GM12878 (cell line): ENCODE data around the gene PAM. TPM values are rescaled to one million over a fixed set of nuclear protein-coding genes. Genes with fewer than 3 reads are reported as not detected.
A peak's percentile ranks its signal among the peaks of the same experiment; 100 is the strongest.

Experiments used
- ATAC-seq: fragments of 200-7000 bp; cut with Tn5 transposase; 3 replicates; pipeline ENCODE4 v1.9.1; 2020; ENCODE audit warnings: mild to moderate bottlenecking, moderate library complexity
- BruUV-seq: library from RNA; stranded (reverse); fragments of 400-500 nt; replicated peaks from 2 replicates; lab custom pipeline; 2021; lab: Mats Ljungman, UMichigan
- CTCF ChIA-PET: fragments of 300-600 bp; sonication (Branson Sonifier 250); formaldehyde crosslinking; extraction: SDS; loops from one replicate; lab custom pipeline; 2021; ENCODE audit warnings: inconsistent platforms; lab: Yijun Ruan, JAX
- POLR2A ChIA-PET: fragments of 350-600 bp; formaldehyde crosslinking; extraction: SDS; loops from one replicate; lab custom pipeline; 2021; ENCODE audit warnings: inconsistent platforms; lab: Charles Lee
- RAD21 ChIA-PET: fragments of 300-600 bp; sonication (Branson Sonifier 250); formaldehyde crosslinking; loops from one replicate; lab custom pipeline; 2023; ENCODE audit warnings: antibody characterized with exemption; ENCODE audit not compliant: unreplicated experiment; lab: Charles Lee
- SMC1A ChIA-PET: fragments of 300-600 bp; sonication (Branson Sonifier 250); formaldehyde crosslinking; loops from one replicate; lab custom pipeline; 2023; ENCODE audit not compliant: unreplicated experiment, uncharacterized antibody; lab: Charles Lee
- DNase-seq: peaks from one replicate; pipeline ENCODE4 v3.0.0-alpha.2; 2011; ENCODE audit warnings: low read depth, low spot score
- FAIRE-seq: peaks from 3 replicates; lab custom pipeline; 2011; peaks lifted over from hg19 to GRCh38; lab: Jason Lieb, UNC
- H2AFZ ChIP-seq: 2 replicates; pipeline ENCODE4 v1.6.0; 2011; ENCODE audit warnings: low read depth, low read length, control low read depth; ENCODE audit not compliant: control insufficient read depth
- H3K27ac ChIP-seq: 2 replicates; pipeline ENCODE4 v1.5.1; 2011; ENCODE audit warnings: control low read depth; ENCODE audit not compliant: control insufficient read depth, insufficient read depth
- H3K27me3 ChIP-seq, 2 experiments: replicated peaks in 1 of 2; 2 replicates each; pipeline versions ENCODE4 v1.6.0 to v1.6.1; 2011; ENCODE audit warnings: low read length in 1 of 2; ENCODE audit not compliant: control insufficient read depth in 2 of 2, insufficient read depth in 2 of 2
- H3K36me3 ChIP-seq, 2 experiments: 2 replicates each; pipeline ENCODE4 v1.5.1; 2011; ENCODE audit warnings: low read length in 1 of 2; ENCODE audit not compliant: control insufficient read depth in 2 of 2, insufficient read depth in 2 of 2
- H3K4me1 ChIP-seq: 2 replicates; pipeline ENCODE4 v1.6.1; 2011; ENCODE audit warnings: mild to moderate bottlenecking, low read length, moderate library complexity, mixed read lengths; ENCODE audit not compliant: control insufficient read depth, insufficient read depth
- H3K4me2 ChIP-seq: 2 replicates; pipeline ENCODE4 v1.6.0; 2011; ENCODE audit warnings: control low read depth; ENCODE audit not compliant: control insufficient read depth, insufficient read depth
- H3K4me3 ChIP-seq: fragments of 200-600 bp; sonication (generic); 2 replicates; pipeline ENCODE4 v1.5.1; 2016
- H3K79me2 ChIP-seq: 2 replicates; pipeline ENCODE4 v1.6.0; 2011; ENCODE audit warnings: low read length; ENCODE audit not compliant: control insufficient read depth, insufficient read depth
- H3K9ac ChIP-seq: 2 replicates; pipeline ENCODE4 v1.8.0; 2011; ENCODE audit warnings: low read length, control low read depth, mixed read lengths; ENCODE audit not compliant: control insufficient read depth, insufficient read depth
- H3K9me3 ChIP-seq: replicated peaks from 3 replicates; pipeline ENCODE4 v1.5.1; 2011; ENCODE audit warnings: mild to moderate bottlenecking, low read length; ENCODE audit not compliant: control insufficient read depth, insufficient read depth
- H4K20me1 ChIP-seq: 2 replicates; pipeline ENCODE4 v1.6.0; 2011; ENCODE audit not compliant: control insufficient read depth, insufficient read depth
- BMI1 ChIP-seq: fragments of 450-650 bp; IDR thresholded peaks from 2 replicates; pipeline ENCODE4 v1.6.1; 2016; ENCODE audit warnings: mild to moderate bottlenecking, moderate library complexity, borderline replicate concordance
- BRCA1 ChIP-seq: IDR thresholded peaks from 2 replicates; pipeline ENCODE4 v1.6.1; 2011; ENCODE audit warnings: low read depth, low read length, improper control_type of control experiment
- IKZF2 ChIP-seq, 2 experiments: fragments of 450-650 bp; IDR thresholded peaks; 2 replicates each; pipeline ENCODE4 v1.6.1; 2017; ENCODE audit warnings: mild to moderate bottlenecking in 2 of 2, moderate library complexity in 2 of 2
- JUNB ChIP-seq: IDR thresholded peaks from 2 replicates; pipeline ENCODE4 v1.6.1; 2016; ENCODE audit warnings: antibody characterized with exemption, mild to moderate bottlenecking
- JUND ChIP-seq: IDR thresholded peaks from 2 replicates; pipeline ENCODE4 v1.6.1; 2012; ENCODE audit warnings: low read depth, mild to moderate bottlenecking, low read length, improper control_type of control experiment, moderate library complexity
- NFIC ChIP-seq: IDR thresholded peaks from 2 replicates; pipeline ENCODE4 v1.6.1; 2012; ENCODE audit warnings: low read depth, mild to moderate bottlenecking, inconsistent platforms, low read length, moderate library complexity
- NFXL1 ChIP-seq: fragments of 450-650 bp; IDR thresholded peaks from 2 replicates; pipeline ENCODE4 v1.6.1; 2017; ENCODE audit warnings: antibody characterized with exemption, mild to moderate bottlenecking, borderline replicate concordance
- RUNX3 ChIP-seq: IDR thresholded peaks from 2 replicates; pipeline ENCODE4 v1.6.1; 2012; ENCODE audit warnings: low read length, inconsistent platforms
- SIN3A ChIP-seq: IDR thresholded peaks from 2 replicates; pipeline ENCODE4 v1.6.1; 2012; ENCODE audit warnings: low read depth, low read length, improper control_type of control experiment
- SUZ12 ChIP-seq: fragments of 200-600 bp; sonication (generic); IDR thresholded peaks from one replicate; pipeline ENCODE4 v1.6.1; 2018; ENCODE audit warnings: antibody characterized with exemption, mild to moderate bottlenecking; ENCODE audit not compliant: unreplicated experiment
- WGBS: methylation state at CpG from one replicate; pipeline ENCODE4 v1.1.6; 2016; ENCODE audit warnings: low lambda C conversion rate; ENCODE audit not compliant: insufficient replicate concordance, insufficient coverage; ENCODE audit errors: missing lambda C conversion rate; 5-methylcytosine and 5-hydroxymethylcytosine counted together
- in situ Hi-C: fragments of 300-500 bp; cut with MboI; formaldehyde crosslinking; loops from 9 replicates; pipeline ENCODE4 v1.14.3; 2018; ENCODE audit warnings: mixed read lengths
- intact Hi-C: fragments of 100-400 bp; cut with micrococcal nuclease; formaldehyde crosslinking; loops from one replicate; pipeline ENCODE4 v1.14.2; 2022; ENCODE audit not compliant: unreplicated experiment
- polyA plus RNA-seq, 11 experiments: library from polyadenylated mRNA; depleted of rRNA in 4 of 11; unstranded in 6 of 11; stranded (reverse) in 5 of 11; fragments of >200 nt; fragmentation: Nextera tagmentation in 4 of 11; fragmentation: Illumina TruSeq in 1 of 11; extraction: Ambion mirVana in 4 of 11; extraction: Trizol in 1 of 11; gene quantifications; 1 replicate in 1 of 11; 2 replicates in 10 of 11; pipeline versions ENCODE4 v1.2.1 to v1.2.3, GENCODE V29; 2011 to 2016; ENCODE audit warnings: inconsistent platforms in 2 of 11, missing spikeins in 2 of 11, low read depth in 1 of 11
- total RNA-seq, 4 experiments: library from RNA; depleted of rRNA in 3 of 4; stranded (reverse); fragments of >200 nt in 3 of 4; fragmentation: Illumina TruSeq in 1 of 4; extraction: Trizol in 1 of 4; gene quantifications; 2 replicates each; pipeline versions ENCODE4 v1.2.1 to v1.2.3, GENCODE V29; 2013 to 2021
- TF ChIP-seq, protein P1 (sequence below): fragments of 450-650 bp; IDR thresholded peaks from 2 replicates; pipeline ENCODE4 v1.6.1; 2016; ENCODE audit warnings: mild to moderate bottlenecking
- TF ChIP-seq, protein P2 (sequence below): IDR thresholded peaks from 2 replicates; pipeline ENCODE4 v1.6.1; 2011; ENCODE audit warnings: low read depth, low read length, improper control_type of control experiment, borderline replicate concordance
- TF ChIP-seq, protein P3 (sequence below): IDR thresholded peaks from 2 replicates; pipeline ENCODE4 v1.6.1; 2011; ENCODE audit warnings: mild to moderate bottlenecking, low read depth, low read length, moderate library complexity; ENCODE audit not compliant: insufficient replicate concordance

PAM gene
- total and polyA plus RNA-seq, 10 of the 15 experiments (the other 5 are each of a cell fraction or from before 2014, with no cell fraction given) = 5.5 to 72.5 (median 15.4) TPM

DNA sequence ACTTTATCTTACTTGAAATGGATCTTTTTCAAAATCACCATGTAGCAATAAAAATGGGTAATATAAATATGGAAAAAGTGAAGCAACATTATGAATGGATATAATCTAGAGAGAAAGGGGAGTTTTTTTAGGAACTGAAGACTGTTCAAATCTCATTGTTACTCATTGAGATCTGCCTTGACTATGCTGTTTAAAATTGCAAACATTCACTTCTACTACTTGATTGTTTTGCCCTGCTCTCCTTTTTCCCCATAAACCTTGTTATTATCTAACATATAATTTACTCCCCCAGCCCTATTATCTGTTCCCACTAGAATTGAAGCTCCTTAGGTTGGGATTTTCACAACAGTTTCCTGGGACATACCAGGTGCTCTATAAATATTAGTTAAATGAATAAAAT, 22.0 kb downstream of the PAM start:
- intact Hi-C loops (no loop called here), in situ Hi-C loops (no loop called here)
- H3K4me2 ChIP-seq = no peak overlapping the region
- ChIA-PET RAD21 (no interaction called here), CTCF (interaction anchor here (1.0 to 3.0 kb wide), 4 partner anchors 8 to 254 kb away, joined by 3 to 7 read pairs (median 3); no protein-coding TSS in a partner anchor), POLR2A (interaction anchor here (1.5 kb wide), 1 partner anchor 14 kb away, joined by 3 read pairs; no protein-coding TSS in a partner anchor), SMC1A (interaction anchor here (1.0 kb wide), 1 partner anchor 361 kb away, joined by 3 read pairs; no protein-coding TSS in a partner anchor)
- H3K9ac ChIP-seq = no peak overlapping the region
- H2AFZ ChIP-seq = no peak overlapping the region
- FAIRE-seq = no peak
- H3K9me3 ChIP-seq = peaks cover 5% of the 10 kb centered on the region; the same call in 2 of the 3 replicates
- no peaks in the 10 kb centered on the region for H3K27me3 ChIP-seq
- no peaks in the 10 kb centered on the region for H3K36me3 ChIP-seq
- TF ChIP-seq, protein P1, sequence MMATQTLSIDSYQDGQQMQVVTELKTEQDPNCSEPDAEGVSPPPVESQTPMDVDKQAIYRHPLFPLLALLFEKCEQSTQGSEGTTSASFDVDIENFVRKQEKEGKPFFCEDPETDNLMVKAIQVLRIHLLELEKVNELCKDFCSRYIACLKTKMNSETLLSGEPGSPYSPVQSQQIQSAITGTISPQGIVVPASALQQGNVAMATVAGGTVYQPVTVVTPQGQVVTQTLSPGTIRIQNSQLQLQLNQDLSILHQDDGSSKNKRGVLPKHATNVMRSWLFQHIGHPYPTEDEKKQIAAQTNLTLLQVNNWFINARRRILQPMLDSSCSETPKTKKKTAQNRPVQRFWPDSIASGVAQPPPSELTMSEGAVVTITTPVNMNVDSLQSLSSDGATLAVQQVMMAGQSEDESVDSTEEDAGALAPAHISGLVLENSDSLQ = no peak
- DNase-seq = no peak
- no peaks in the 10 kb centered on the region; the same call in none of the 2 replicates for H3K79me2 ChIP-seq
- 0 out of 2 replicates have a peak, but pooled peaks cover 5% of the 10 kb centered on the region for H3K4me1 ChIP-seq
- BruUV-seq = no TSS peak
- H3K4me3 ChIP-seq = no peak overlapping the region
- no peaks in the 10 kb centered on the region for H4K20me1 ChIP-seq
- peak; percentile 35; the same call in 2 of the 3 replicates for ATAC-seq
- no peak overlapping the region for H3K27ac ChIP-seq

DNA sequence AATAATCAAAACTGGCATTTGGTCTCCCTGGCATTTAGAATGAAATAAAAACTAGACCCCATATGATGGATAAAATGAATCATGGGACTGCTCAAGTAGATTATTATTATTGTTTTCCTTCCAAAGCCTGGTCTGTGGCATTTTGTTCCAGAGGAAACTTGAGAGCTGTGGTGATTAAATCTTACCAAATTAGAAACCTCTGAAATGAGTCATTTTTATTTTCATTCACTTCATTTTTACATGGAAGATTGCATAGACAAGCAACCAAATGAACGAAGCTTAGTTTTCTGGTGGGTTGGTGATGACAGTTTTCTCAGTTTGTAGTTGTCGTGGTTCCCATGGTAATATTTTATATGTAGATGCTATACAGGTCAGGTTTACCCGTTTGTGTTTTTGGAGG, 23.4 kb downstream of the PAM start:
- ChIA-PET POLR2A (interaction anchor here (0.9 to 1.5 kb wide), 2 partner anchors 16 kb away, joined by 3 read pairs; no protein-coding TSS in a partner anchor), RAD21 (interaction anchor here (0.8 to 1.5 kb wide), 3 partner anchors 10 to 361 kb away, joined by 3 read pairs; no protein-coding TSS in a partner anchor), SMC1A (interaction anchor here (0.8 to 1.4 kb wide), 3 partner anchors 21 to 361 kb away, joined by 3 to 5 read pairs (median 4); no protein-coding TSS in a partner anchor), CTCF (interaction anchor here (1.2 to 1.5 kb wide), 5 partner anchors 10 to 262 kb away, joined by 3 to 5 read pairs (median 4); no protein-coding TSS in a partner anchor)
- Histone ChIP-seq H3K36me3 (no peaks in the 10 kb centered on the region), H3K27me3 (no peaks in the 10 kb centered on the region), H3K4me2 (peak overlapping the region; percentile 7; the same call in 1 of the 2 replicates), H3K4me1 (0 out of 2 replicates have a peak, but pooled peaks cover 5% of the 10 kb centered on the region), H3K27ac (no peak overlapping the region), H3K9ac (no peak overlapping the region), H3K9me3 (peaks cover 5% of the 10 kb centered on the region; the same call in 2 of the 3 replicates), H4K20me1 (no peaks in the 10 kb centered on the region), H2AFZ (no peak overlapping the region), H3K4me3 (no peak overlapping the region), H3K79me2 (no peaks in the 10 kb centered on the region; the same call in none of the 2 replicates)
- FAIRE-seq (no peak), DNase-seq (no peak), ATAC-seq (peak; percentile 67)
- TF ChIP-seq, protein P2, sequence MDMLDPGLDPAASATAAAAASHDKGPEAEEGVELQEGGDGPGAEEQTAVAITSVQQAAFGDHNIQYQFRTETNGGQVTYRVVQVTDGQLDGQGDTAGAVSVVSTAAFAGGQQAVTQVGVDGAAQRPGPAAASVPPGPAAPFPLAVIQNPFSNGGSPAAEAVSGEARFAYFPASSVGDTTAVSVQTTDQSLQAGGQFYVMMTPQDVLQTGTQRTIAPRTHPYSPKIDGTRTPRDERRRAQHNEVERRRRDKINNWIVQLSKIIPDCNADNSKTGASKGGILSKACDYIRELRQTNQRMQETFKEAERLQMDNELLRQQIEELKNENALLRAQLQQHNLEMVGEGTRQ = no peak
- TF ChIP-seq BMI1 (0 out of 2 replicates have a peak, but pooled peaks have one; percentile 27), JUNB (peak; percentile 75), NFIC (0 out of 2 replicates have a peak, but pooled peaks have one; percentile 45), RUNX3 (peak; percentile 30; the same call in 1 of the 2 replicates), IKZF2 (IDR thresholded peaks at IDR 0.05) (peak in 1 of 2 experiments; percentile 45; a peak in 1 of 4 replicates), NFXL1 (no peak), SUZ12 (no peak), JUND (no peak), BRCA1 (no peak), SIN3A (no peak)
- TF ChIP-seq, protein P3, sequence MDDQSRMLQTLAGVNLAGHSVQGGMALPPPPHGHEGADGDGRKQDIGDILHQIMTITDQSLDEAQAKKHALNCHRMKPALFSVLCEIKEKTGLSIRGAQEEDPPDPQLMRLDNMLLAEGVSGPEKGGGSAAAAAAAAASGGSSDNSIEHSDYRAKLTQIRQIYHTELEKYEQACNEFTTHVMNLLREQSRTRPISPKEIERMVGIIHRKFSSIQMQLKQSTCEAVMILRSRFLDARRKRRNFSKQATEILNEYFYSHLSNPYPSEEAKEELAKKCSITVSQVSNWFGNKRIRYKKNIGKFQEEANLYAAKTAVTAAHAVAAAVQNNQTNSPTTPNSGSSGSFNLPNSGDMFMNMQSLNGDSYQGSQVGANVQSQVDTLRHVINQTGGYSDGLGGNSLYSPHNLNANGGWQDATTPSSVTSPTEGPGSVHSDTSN = no peak
- intact Hi-C loops = no loop called here
- WGBS = 0% methylated on average over 3 of the region's 3 CpGs
- BruUV-seq = no TSS peak
- in situ Hi-C loops = no loop called here
